ENCODE measurements around the gene TMEM201.

Gene TMEM201

GRCh38 chr1:9654051-9654833 is 65.5 kb downstream of the TMEM201 start:
- peak; percentile 81 to 83 for DNase-seq

GRCh38 chr1:9654834-9655723 is 66.4 kb downstream of the TMEM201 start:
- peak in 1 of 2 donors; percentile 18 for DNase-seq

GRCh38 chr1:9655836-9656235 is 67.1 kb downstream of the TMEM201 start:
- peak; percentile 21 to 51 for DNase-seq

- DNase-seq, result peak; percentile 33 to 77
These were observed 68.9 kb downstream of the TMEM201 start for GRCh38 chr1:9657521-9658032.

GRCh38 chr1:9658199-9658598 is 69.5 kb downstream of the TMEM201 start:
- peak; percentile 32 to 64 for DNase-seq

GRCh38 chr1:9659328-9659727 is 70.6 kb downstream of the TMEM201 start:
- peak; percentile 85 to 94 for DNase-seq

- no peak for DNase-seq
These were observed 74.5 kb downstream of the TMEM201 start for GRCh38 chr1:9663257-9663656.

All from inflammatory macrophage treated with lipopolysaccharide for 1 hour (primary cell).